Activated CD8-positive, alpha-beta T cell treated with anti-CD3 and anti-CD28 coated beads for 36 hours (primary cell): ENCODE data around the gene IP6K3. TPM values are rescaled to one million over a fixed set of nuclear protein-coding genes. Genes with fewer than 3 reads are reported as not detected.

Experiments used
- ATAC-seq: fragments of 200-7000 bp; cut with Tn5 transposase; one replicate; pipeline ENCODE4 v1.10.0; 2021; ENCODE audit warnings: mild to moderate bottlenecking, moderate library complexity
- CTCF ChIA-PET: fragments of 350-600 bp; sonication (Branson Sonifier 250); formaldehyde crosslinking; loops from one replicate; lab custom pipeline; 2021; ENCODE audit warnings: antibody characterized with exemption; lab: Charles Lee
- POLR2A ChIA-PET: fragments of 350-600 bp; sonication (Branson Sonifier 250); formaldehyde crosslinking; loops from one replicate; lab custom pipeline; 2021; ENCODE audit warnings: antibody characterized with exemption; lab: Charles Lee
- DNase-seq: peaks from one replicate; pipeline ENCODE4 v3.0.0-alpha.2; 2020
- H3K27ac Mint-ChIP-seq: one replicate; pipeline ENCODE4 v1.8.0; 2021; ENCODE audit warnings: mild to moderate bottlenecking, mixed read lengths
- H3K27me3 Mint-ChIP-seq: one replicate; pipeline ENCODE4 v1.8.0; 2021; ENCODE audit warnings: mixed read lengths
- H3K36me3 Mint-ChIP-seq: one replicate; pipeline ENCODE4 v1.8.0; 2021; ENCODE audit warnings: low read depth, mixed read lengths
- H3K4me1 Mint-ChIP-seq: one replicate; pipeline ENCODE4 v1.8.0; 2021; ENCODE audit warnings: low read depth, mixed read lengths
- H3K4me3 Mint-ChIP-seq: one replicate; pipeline ENCODE4 v1.8.0; 2021; ENCODE audit warnings: mild to moderate bottlenecking, moderate library complexity, mixed read lengths
- H3K9me3 Mint-ChIP-seq: one replicate; pipeline ENCODE4 v1.8.0; 2021; ENCODE audit warnings: mixed read lengths
- intact Hi-C: fragments of 100-400 bp; cut with micrococcal nuclease; formaldehyde crosslinking; loops from one replicate; pipeline ENCODE4 v1.10.0; 2022
- total RNA-seq, 2 experiments: library from RNA; stranded (reverse); gene quantifications; one replicate each; pipeline ENCODE4 v1.2.3, GENCODE V29; 2021
- TF ChIP-seq, protein P1 (sequence below): fragments of 200-600 bp; IDR thresholded peaks from one replicate; pipeline ENCODE4 v1.8.0; 2022; ENCODE audit warnings: antibody characterized with exemption, mild to moderate bottlenecking

Gene IP6K3
- total RNA-seq, 2 experiments from 2014 or later: not detected

DNA sequence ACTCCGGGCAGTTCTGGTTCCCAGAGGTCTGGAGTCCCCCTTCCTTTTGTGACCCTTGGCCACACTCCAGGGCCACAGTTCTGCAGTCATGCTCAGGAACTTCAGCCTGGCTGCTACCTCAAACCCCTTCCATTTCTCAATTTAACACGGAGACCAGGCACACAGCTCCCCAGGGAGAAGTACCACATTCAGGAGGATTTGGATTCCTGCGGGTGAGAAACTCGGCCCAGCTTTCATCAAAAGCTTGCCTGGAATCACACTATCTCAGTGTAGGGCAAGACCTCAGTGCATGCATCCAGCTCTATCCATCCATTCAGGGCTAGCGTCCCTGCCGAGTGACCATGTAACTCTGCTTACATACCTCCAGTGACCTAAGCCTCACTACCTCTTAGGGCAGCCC lies 16.8 kb upstream of the IP6K3 start:
- peaks cover 6% of the 10 kb centered on the region for H3K4me1 Mint-ChIP-seq
- TF ChIP-seq, protein P1, sequence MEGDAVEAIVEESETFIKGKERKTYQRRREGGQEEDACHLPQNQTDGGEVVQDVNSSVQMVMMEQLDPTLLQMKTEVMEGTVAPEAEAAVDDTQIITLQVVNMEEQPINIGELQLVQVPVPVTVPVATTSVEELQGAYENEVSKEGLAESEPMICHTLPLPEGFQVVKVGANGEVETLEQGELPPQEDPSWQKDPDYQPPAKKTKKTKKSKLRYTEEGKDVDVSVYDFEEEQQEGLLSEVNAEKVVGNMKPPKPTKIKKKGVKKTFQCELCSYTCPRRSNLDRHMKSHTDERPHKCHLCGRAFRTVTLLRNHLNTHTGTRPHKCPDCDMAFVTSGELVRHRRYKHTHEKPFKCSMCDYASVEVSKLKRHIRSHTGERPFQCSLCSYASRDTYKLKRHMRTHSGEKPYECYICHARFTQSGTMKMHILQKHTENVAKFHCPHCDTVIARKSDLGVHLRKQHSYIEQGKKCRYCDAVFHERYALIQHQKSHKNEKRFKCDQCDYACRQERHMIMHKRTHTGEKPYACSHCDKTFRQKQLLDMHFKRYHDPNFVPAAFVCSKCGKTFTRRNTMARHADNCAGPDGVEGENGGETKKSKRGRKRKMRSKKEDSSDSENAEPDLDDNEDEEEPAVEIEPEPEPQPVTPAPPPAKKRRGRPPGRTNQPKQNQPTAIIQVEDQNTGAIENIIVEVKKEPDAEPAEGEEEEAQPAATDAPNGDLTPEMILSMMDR: no peak
- intact Hi-C loops: no loop called here
- ChIA-PET CTCF (interaction anchor here (1.0 to 3.8 kb wide), 4 partner anchors 10 to 264 kb away, joined by 3 to 26 read pairs (median 4); partner anchors contain the start of gene UQCC2), POLR2A (no interaction called here)
- no peak for DNase-seq
- H3K9me3 Mint-ChIP-seq: no peaks in the 10 kb centered on the region
- no peak overlapping the region for H3K4me3 Mint-ChIP-seq
- ATAC-seq: no peak
- peaks cover 9% of the 10 kb centered on the region for H3K27me3 Mint-ChIP-seq
- no peak overlapping the region for H3K27ac Mint-ChIP-seq
- H3K36me3 Mint-ChIP-seq: no peaks in the 10 kb centered on the region

DNA sequence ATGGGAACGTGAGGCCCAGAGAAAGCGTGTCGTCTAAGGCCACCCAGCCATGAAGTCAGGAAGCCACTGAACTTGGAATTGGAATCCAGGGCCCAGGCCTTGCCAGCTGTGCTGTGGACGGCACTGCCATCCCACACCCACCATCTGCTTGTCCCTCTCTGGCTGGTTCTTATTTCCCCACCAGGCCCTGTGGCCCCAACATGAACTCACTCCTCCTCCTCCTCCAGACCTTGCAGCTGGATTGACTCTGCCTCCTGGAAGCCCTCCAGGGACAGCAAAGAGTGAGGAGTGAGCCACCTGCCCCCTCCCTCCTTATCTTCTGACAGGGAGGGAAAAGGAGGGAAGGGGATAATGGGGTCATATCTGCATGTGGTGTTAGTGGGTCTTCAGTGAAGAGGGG lies 16.0 kb upstream of the IP6K3 start:
- no peak overlapping the region for H3K4me3 Mint-ChIP-seq
- no peak for ATAC-seq
- H3K27ac Mint-ChIP-seq: no peak overlapping the region
- H3K27me3 Mint-ChIP-seq: peaks cover 4% of the 10 kb centered on the region
- POLR2A ChIA-PET: no interaction called here
- H3K36me3 Mint-ChIP-seq: no peaks in the 10 kb centered on the region
- intact Hi-C loops: no loop called here
- H3K9me3 Mint-ChIP-seq: no peaks in the 10 kb centered on the region
- CTCF ChIA-PET: interaction anchor here (1.4 to 3.8 kb wide), 4 partner anchors 19 to 265 kb away, joined by 3 to 26 read pairs (median 7); partner anchors contain the start of gene UQCC2
- H3K4me1 Mint-ChIP-seq: peaks cover 5% of the 10 kb centered on the region
- no peak for DNase-seq
- TF ChIP-seq, protein P1: no peak

DNA sequence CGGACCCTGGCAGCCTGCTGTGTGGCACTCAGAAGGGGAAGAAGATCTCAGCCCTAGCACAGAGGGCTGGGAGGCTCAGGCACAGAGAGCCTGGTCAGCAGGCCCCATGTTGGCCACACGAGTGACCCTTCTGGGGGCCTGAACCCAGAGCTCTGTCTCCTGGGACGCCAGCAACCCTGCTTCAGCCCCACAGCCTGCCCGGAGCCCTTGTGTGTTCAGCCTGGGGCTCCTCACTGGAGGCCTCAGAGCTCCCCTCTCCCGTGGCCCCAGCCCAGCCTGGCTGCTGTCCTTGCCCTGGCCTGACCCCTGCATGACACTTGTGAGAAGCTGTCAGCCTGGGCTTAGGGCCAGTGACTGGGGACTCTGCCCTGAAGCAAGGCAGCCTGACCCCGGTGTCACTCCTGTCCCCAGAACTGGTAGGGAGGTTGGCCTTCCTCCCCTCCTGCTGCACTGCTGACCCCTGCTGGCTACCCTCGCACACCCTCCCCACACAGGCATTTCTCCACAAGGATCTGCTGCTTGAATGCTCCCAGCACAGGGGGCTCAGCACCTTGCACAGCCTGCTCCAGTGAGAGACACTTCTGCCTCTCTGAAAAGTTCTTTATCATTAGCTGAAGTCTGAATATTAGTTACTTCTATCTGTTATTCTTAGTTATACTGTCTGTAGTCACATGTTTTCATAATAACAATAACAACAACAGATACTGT lies 15.4 kb upstream of the IP6K3 start:
- ChIA-PET CTCF (interaction anchor here (0.7 to 3.9 kb wide), 6 partner anchors 9 to 266 kb away, joined by 3 to 28 read pairs (median 7); partner anchors contain the start of gene UQCC2), POLR2A (no interaction called here)
- ATAC-seq: peak; percentile 87
- peaks cover 4% of the 10 kb centered on the region for H3K27me3 Mint-ChIP-seq
- H3K9me3 Mint-ChIP-seq: no peaks in the 10 kb centered on the region
- DNase-seq: peak; percentile 68
- H3K4me1 Mint-ChIP-seq: peaks cover 5% of the 10 kb centered on the region
- no peaks in the 10 kb centered on the region for H3K36me3 Mint-ChIP-seq
- TF ChIP-seq, protein P1: peak; percentile 56
- no peak overlapping the region for H3K27ac Mint-ChIP-seq
- no peak overlapping the region for H3K4me3 Mint-ChIP-seq
- intact Hi-C loops: no loop called here

DNA sequence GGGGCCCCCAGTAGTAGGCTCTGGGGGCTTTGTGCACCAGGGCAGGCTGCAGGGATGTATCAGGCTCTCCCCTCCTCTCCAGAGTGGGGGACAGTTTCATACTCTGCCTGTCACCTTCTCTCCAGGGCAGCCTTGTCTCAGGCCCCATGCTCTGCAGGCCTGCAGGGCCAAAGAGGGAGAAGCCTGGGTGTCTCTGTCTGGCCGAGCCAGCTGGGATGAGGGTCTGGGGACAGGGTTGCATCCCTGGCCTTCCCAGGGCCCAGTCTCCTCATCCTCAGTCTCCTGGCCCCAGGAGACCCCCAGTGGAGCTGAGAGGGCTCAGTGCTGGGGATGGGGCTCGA lies 14.8 kb upstream of the IP6K3 start:
- ChIA-PET CTCF (interaction anchor here (0.7 to 3.9 kb wide), 8 partner anchors 9 to 394 kb away, joined by 3 to 28 read pairs (median 6); partner anchors contain the start of gene UQCC2), POLR2A (no interaction called here)
- no peak for DNase-seq
- no peak overlapping the region for H3K27ac Mint-ChIP-seq
- H3K9me3 Mint-ChIP-seq: no peaks in the 10 kb centered on the region
- no peak for ATAC-seq
- no peaks in the 10 kb centered on the region for H3K36me3 Mint-ChIP-seq
- H3K4me1 Mint-ChIP-seq: peaks cover 5% of the 10 kb centered on the region
- TF ChIP-seq, protein P1: no peak
- peaks cover 3% of the 10 kb centered on the region for H3K27me3 Mint-ChIP-seq
- intact Hi-C loops: no loop called here
- no peak overlapping the region for H3K4me3 Mint-ChIP-seq
